Esophagus muscularis mucosa (tissue), 3 donors: ENCODE results near the gene DUS1L.

Source experiments
- CTCF ChIP-seq, 3 experiments: fragments of 200-600 bp in 2 of 3; fragments of 450-650 bp in 1 of 3; sonication (generic) in 2 of 3; IDR thresholded peaks; one replicate each; pipeline ENCODE4 v1.5.1; 2017 to 2019; ENCODE audit warnings: antibody characterized with exemption in 3 of 3, mild to moderate bottlenecking in 2 of 3, moderate library complexity in 1 of 3
- POLR2A ChIP-seq: fragments of 450-650 bp; IDR thresholded peaks from one replicate; pipeline ENCODE4 v1.6.1; 2017; ENCODE audit warnings: antibody characterized with exemption, moderate library complexity, mild to moderate bottlenecking, low read depth

DNA sequence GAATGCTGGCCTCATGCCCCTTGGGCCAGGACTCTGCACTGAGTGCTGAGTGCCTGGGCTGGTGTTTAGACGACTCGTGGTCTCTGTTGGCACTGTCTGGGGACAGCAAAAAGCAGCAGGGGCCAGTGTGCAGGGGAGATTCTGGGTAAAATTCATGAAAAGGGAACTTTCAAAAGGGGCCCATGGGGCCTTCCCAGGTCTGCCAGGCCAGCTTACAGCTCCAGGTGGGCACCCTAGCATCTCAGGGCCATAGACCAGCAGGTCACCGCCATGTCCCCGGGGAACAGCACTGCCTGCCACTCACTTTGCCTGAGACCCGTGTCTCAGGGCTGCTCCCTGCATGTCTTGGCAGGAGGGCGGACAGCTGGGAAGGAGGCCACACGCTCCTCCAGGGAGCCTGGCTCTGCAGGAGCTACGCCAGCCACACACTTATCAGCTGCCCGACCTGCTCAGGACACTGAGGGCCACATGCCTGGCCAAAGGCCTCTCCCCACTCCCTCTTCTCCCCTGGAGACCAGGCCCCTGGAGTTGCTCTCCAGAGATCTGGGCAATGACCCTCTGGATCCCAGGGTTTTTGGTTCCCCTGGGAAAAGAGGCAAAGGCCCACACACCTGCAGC is 41.2 kb upstream of the DUS1L start:
- no peak for TF ChIP-seq CTCF (IDR thresholded peaks at IDR 0.05)
- TF ChIP-seq POLR2A: no peak
